Loucy (cell line): Measurements from ENCODE around the gene HTRA3.

ENCODE experiments used
- H2AFZ ChIP-seq: fragments of 200-600 bp; sonication (generic); 2 replicates; pipeline ENCODE4 v1.6.0; 2016; ENCODE audit warnings: antibody characterized with exemption, mild to moderate bottlenecking, low read length, moderate library complexity
- H3F3A ChIP-seq: fragments of 200-600 bp; 2 replicates; pipeline ENCODE4 v1.6.0; 2016; ENCODE audit warnings: antibody characterized with exemption, low read depth, mild to moderate bottlenecking
- H3K27me3 ChIP-seq: fragments of 200-600 bp; sonication (generic); 2 replicates; pipeline ENCODE4 v1.6.1; 2014; ENCODE audit warnings: low read length, mild to moderate bottlenecking; ENCODE audit not compliant: insufficient read depth, poor library complexity, severe bottlenecking
- H3K36me3 ChIP-seq: fragments of 200-600 bp; sonication (generic); 2 replicates; pipeline ENCODE4 v1.6.1; 2016; ENCODE audit warnings: low read length; ENCODE audit not compliant: insufficient read depth
- H3K4me1 ChIP-seq: fragments of 200-600 bp; sonication (generic); 2 replicates; pipeline ENCODE4 v1.5.1; 2014; ENCODE audit warnings: low read length, mild to moderate bottlenecking; ENCODE audit not compliant: insufficient read depth, poor library complexity, severe bottlenecking
- H3K4me2 ChIP-seq: fragments of 200-600 bp; sonication (generic); 2 replicates; pipeline ENCODE4 v1.6.0; 2014; ENCODE audit warnings: antibody characterized with exemption, low read length, low read depth, mild to moderate bottlenecking; ENCODE audit not compliant: poor library complexity, severe bottlenecking
- H3K4me3 ChIP-seq: fragments of 200-600 bp; sonication (generic); 2 replicates; pipeline ENCODE4 v1.5.1; 2014; ENCODE audit warnings: low read length, mild to moderate bottlenecking, mixed read lengths; ENCODE audit not compliant: poor library complexity, severe bottlenecking
- H3K79me2 ChIP-seq: fragments of 200-600 bp; sonication (generic); 2 replicates; pipeline ENCODE4 v1.6.1; 2014; ENCODE audit warnings: low read length; ENCODE audit not compliant: insufficient read depth
- H3K9ac ChIP-seq: fragments of 200-600 bp; sonication (generic); 2 replicates; pipeline ENCODE4 v1.6.0; 2014; ENCODE audit warnings: mild to moderate bottlenecking, low read depth, low read length, moderate library complexity; ENCODE audit not compliant: poor library complexity, severe bottlenecking
- H3K9me2 ChIP-seq: fragments of 200-600 bp; sonication (generic); replicated peaks from 2 replicates; pipeline ENCODE4 v1.6.1; 2016; ENCODE audit warnings: low read depth, low read length, mixed read lengths
- H3K9me3 ChIP-seq: fragments of 200-600 bp; sonication (generic); 2 replicates; pipeline ENCODE4 v1.6.1; 2014; ENCODE audit warnings: mild to moderate bottlenecking, antibody characterized with exemption, low read length, low read depth; ENCODE audit not compliant: insufficient read depth
- H4K20me1 ChIP-seq: fragments of 200-600 bp; sonication (generic); 2 replicates; pipeline ENCODE4 v1.6.0; 2014; ENCODE audit warnings: antibody characterized with exemption, low read length, mild to moderate bottlenecking; ENCODE audit not compliant: insufficient read depth, poor library complexity, severe bottlenecking
- CTCF ChIP-seq: fragments of 200-600 bp; sonication (generic); conservative IDR thresholded peaks from 2 replicates; pipeline ENCODE4 v1.5.1; 2014; ENCODE audit warnings: mild to moderate bottlenecking, antibody characterized with exemption, low read length
- EZH2phosphoT487 ChIP-seq: fragments of 200-600 bp; IDR thresholded peaks from 2 replicates; pipeline ENCODE4 v1.6.1; 2018; ENCODE audit warnings: antibody characterized with exemption, mild to moderate bottlenecking, moderate library complexity, borderline replicate concordance

HTRA3 gene

GRCh38 chr4:8230033-8230432 lies 39.5 kb upstream of the HTRA3 start:
- no peak overlapping the region for H3K4me3 ChIP-seq
- peaks cover 29% of the 10 kb centered on the region; the same call in 1 of the 2 replicates for H3K36me3 ChIP-seq
- no peaks in the 10 kb centered on the region for H3F3A ChIP-seq
- no peaks in the 10 kb centered on the region for H3K9me3 ChIP-seq
- no peak for TF ChIP-seq EZH2phosphoT487
- no peak for TF ChIP-seq CTCF
- H3K4me2 ChIP-seq, result no peak overlapping the region
- no peaks in the 10 kb centered on the region for H3K79me2 ChIP-seq
- no peak overlapping the region for H3K9ac ChIP-seq
- H2AFZ ChIP-seq, result no peak overlapping the region
- H4K20me1 ChIP-seq, result no peaks in the 10 kb centered on the region
- H3K9me2 ChIP-seq, result no peaks in the 10 kb centered on the region
- peaks cover 16% of the 10 kb centered on the region for H3K4me1 ChIP-seq
- no peaks in the 10 kb centered on the region for H3K27me3 ChIP-seq

- H3F3A ChIP-seq, result no peaks in the 10 kb centered on the region
- TF ChIP-seq EZH2phosphoT487 (no peak), CTCF (no peak)
These were observed 38.7 kb upstream of the HTRA3 start for GRCh38 chr4:8230891-8231290.

GRCh38 chr4:8231551-8232049 lies 38.0 kb upstream of the HTRA3 start:
- H3K4me2 ChIP-seq, result no peak overlapping the region
- H3K27me3 ChIP-seq, result no peaks in the 10 kb centered on the region
- no peak overlapping the region for H2AFZ ChIP-seq
- H3K9me3 ChIP-seq, result no peaks in the 10 kb centered on the region
- H3K36me3 ChIP-seq, result peaks cover 28% of the 10 kb centered on the region; the same call in 1 of the 2 replicates
- no peaks in the 10 kb centered on the region for H3K9me2 ChIP-seq
- no peaks in the 10 kb centered on the region for H4K20me1 ChIP-seq
- no peak for TF ChIP-seq CTCF
- no peak for TF ChIP-seq EZH2phosphoT487
- no peaks in the 10 kb centered on the region for H3K79me2 ChIP-seq
- no peak overlapping the region for H3K9ac ChIP-seq
- H3K4me1 ChIP-seq, result peaks cover 10% of the 10 kb centered on the region
- no peak overlapping the region for H3K4me3 ChIP-seq
- H3F3A ChIP-seq, result no peaks in the 10 kb centered on the region

More at GRCh38 chr4:8230891-8231290, 38.7 kb upstream of the HTRA3 start:
- H3K36me3 ChIP-seq, result peaks cover 31% of the 10 kb centered on the region; the same call in 1 of the 2 replicates
- H4K20me1 ChIP-seq, result no peaks in the 10 kb centered on the region
- H3K27me3 ChIP-seq, result no peaks in the 10 kb centered on the region
- no peak overlapping the region for H2AFZ ChIP-seq
- H3K4me2 ChIP-seq, result no peak overlapping the region
- no peak overlapping the region for H3K9ac ChIP-seq
- H3K9me3 ChIP-seq, result no peaks in the 10 kb centered on the region
- H3K4me3 ChIP-seq, result no peak overlapping the region
- no peaks in the 10 kb centered on the region for H3K9me2 ChIP-seq
- peaks cover 10% of the 10 kb centered on the region for H3K4me1 ChIP-seq
- H3K79me2 ChIP-seq, result no peaks in the 10 kb centered on the region
